ENCODE measurements around the gene IL17B.
"Not testable (repeated sequence)": the region's sequence is repeated elsewhere in the genome, so short reads cannot be mapped to it uniquely, and the experiment has no call there.

Gene IL17B

DNA sequence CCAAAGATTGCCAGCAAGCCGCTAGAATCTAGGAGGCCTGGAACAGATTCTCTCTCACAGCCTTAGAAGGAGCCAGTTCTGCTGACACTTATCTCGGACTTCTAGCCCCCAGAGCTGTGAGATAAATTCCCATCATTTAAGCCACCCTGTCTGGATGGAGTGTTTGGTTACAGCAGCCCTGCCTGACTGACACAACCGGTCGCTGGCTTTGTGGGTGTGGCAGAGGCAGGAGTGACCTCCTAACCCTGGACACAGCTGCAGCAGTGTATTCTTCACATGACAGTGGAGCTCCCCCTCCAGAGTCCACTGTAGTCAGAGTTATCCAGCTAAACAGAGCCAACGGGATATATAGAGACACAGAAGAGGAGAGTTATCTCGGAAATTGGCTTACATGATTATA, 21.2 kb upstream of the IL17B start:
- no peak overlapping the region for H3K4me3 Mint-ChIP-seq
- no peak overlapping the region for H3K27ac Mint-ChIP-seq
- H3K9me3 Mint-ChIP-seq: no peaks in the 10 kb centered on the region
- DNase-seq: no peak
- peaks cover 22% of the 10 kb centered on the region for H3K27me3 Mint-ChIP-seq
- no peaks in the 10 kb centered on the region for H3K36me3 Mint-ChIP-seq
- CTCF ChIA-PET: interaction anchor here (0.6 to 1.5 kb wide), 6 partner anchors 10 to 224 kb away, joined by 3 to 5 read pairs (median 3); no protein-coding TSS in a partner anchor
- H3K4me1 Mint-ChIP-seq: no peaks in the 10 kb centered on the region

DNA sequence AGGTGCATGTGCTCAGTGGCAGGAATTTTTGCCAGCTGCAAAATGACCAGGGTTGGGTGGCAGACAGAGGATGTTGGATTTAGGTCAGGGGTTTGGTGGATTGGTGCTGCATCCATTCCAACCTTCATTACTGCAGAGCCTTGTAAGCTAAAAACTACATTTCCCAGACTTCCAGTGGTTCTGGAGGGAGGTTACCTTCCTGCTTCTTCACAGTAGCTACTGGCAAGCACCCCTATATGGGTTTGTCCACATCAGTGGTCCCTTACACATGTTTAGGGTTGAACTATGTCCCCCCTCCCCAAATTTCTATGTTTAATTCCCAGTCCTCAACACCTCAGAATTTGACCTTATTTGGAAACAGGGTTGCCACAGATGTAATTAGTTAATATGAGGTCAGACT, 20.7 kb upstream of the IL17B start:
- no peak overlapping the region for H3K4me3 Mint-ChIP-seq
- CTCF ChIA-PET: no interaction called here
- H3K27ac Mint-ChIP-seq: no peak overlapping the region
- no peak for DNase-seq
- H3K27me3 Mint-ChIP-seq: peaks cover 19% of the 10 kb centered on the region
- H3K4me1 Mint-ChIP-seq: no peaks in the 10 kb centered on the region
- no peaks in the 10 kb centered on the region for H3K36me3 Mint-ChIP-seq
- no peaks in the 10 kb centered on the region for H3K9me3 Mint-ChIP-seq

DNA sequence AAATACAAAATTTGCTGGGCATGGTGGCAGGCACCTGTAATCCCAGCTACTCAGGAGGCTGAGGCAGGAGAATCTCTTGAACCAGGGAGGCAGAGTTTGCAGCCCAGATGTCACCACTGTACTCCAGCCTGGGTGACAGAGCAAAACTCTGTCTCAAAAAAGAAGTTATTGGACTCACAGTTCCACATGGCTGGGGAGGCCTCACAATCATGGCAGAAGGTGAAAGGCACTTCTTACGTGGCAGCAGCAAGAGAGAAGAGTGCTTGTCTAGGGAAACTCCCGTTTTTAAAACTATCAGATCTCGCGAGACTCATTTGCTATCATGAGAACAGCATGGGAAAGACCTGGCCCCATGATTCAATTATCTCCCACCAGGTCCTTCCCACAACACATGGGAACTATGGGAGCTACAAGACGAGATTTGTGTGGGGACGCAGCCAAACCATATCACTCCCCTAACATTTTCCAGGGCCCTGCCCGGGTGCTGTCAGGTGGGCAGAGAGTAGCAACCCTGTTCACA, 19.7 kb upstream of the IL17B start:
- CTCF ChIA-PET: interaction anchor here (0.7 kb wide), 1 partner anchor 43 kb away, joined by 3 read pairs; no protein-coding TSS in a partner anchor
- H3K36me3 Mint-ChIP-seq, H3K4me1 Mint-ChIP-seq, H3K27ac Mint-ChIP-seq, H3K4me3 Mint-ChIP-seq, H3K9me3 Mint-ChIP-seq, DNase-seq: not testable (repeated sequence)
- peaks cover 15% of the 10 kb centered on the region for H3K27me3 Mint-ChIP-seq

DNA sequence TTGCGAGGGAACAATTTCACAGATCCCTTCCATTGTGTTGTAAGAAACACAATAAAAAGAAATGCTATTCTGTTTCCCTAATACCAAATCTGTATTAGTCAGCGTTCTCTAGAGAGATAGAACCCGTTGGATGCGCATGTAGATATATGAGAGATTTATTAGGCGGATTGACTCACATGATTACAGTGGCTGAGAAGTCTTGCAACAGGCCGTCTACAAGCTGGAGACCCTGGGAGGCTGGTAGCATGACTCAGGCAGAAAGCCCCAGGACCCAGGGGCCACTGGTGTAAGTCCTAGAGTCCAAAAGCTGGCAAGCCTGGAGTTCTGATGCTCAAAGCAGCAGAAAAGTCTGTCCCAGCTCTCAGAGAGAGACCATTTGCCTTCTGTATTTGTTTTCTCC, 18.4 kb upstream of the IL17B start:
- H3K27ac Mint-ChIP-seq: no peak overlapping the region
- CTCF ChIA-PET: interaction anchor here (0.9 kb wide), 1 partner anchor 208 kb away, joined by 3 read pairs; no protein-coding TSS in a partner anchor

DNA sequence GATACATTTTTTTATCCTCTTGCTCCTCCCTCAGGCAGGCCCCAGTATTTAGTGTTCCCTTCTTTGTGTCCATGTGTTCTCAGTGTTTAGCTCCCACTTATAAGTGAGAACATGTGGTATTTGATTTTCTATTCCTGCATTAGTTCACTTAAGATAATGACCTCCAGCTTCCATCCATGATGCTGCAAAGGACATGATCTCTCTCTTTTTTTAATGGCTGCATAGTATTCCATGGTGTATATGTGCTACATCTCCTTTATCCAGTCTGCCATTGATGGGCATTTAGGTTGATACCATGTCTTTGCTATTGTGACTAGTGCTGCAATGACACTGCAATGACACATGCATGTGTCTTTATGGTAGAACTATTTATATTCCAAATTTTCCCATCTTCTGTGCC, 15.9 kb upstream of the IL17B start:
- H3K36me3 Mint-ChIP-seq, H3K4me3 Mint-ChIP-seq, H3K4me1 Mint-ChIP-seq, DNase-seq, CTCF ChIA-PET, H3K27me3 Mint-ChIP-seq, H3K27ac Mint-ChIP-seq, H3K9me3 Mint-ChIP-seq: not testable (repeated sequence)

More for the DNA sequence above, 18.4 kb upstream of the IL17B start:
- H3K4me1 Mint-ChIP-seq: no peaks in the 10 kb centered on the region
- H3K4me3 Mint-ChIP-seq: no peak overlapping the region
- no peaks in the 10 kb centered on the region for H3K9me3 Mint-ChIP-seq
- H3K27me3 Mint-ChIP-seq: peaks cover 10% of the 10 kb centered on the region
- no peak for DNase-seq
- H3K36me3 Mint-ChIP-seq: no peaks in the 10 kb centered on the region

DNA sequence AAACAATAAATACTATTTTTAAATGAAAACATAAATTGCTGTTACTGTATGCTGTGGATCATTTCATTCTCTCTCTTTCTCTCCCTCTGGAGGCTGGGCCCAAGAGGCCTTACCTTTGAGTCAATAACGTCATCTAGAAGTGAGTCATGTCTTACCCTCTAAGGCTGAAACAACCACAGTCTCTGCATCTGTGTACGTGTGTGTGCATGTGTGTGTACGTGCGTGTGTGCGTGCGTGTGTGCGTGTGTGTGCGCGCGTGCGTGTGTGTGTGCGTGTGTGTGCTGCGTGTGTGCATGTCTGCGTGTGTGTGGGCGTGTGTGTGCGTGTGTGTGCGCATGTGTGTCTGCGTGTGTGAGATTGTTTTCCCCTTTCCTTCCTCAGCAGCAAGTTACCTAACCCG, 13.6 kb upstream of the IL17B start:
- Mint-ChIP-seq H3K27me3 (peaks cover 3% of the 10 kb centered on the region), H3K4me3 (no peak overlapping the region), H3K36me3 (no peaks in the 10 kb centered on the region), H3K9me3 (no peaks in the 10 kb centered on the region), H3K27ac (no peak overlapping the region), H3K4me1 (no peaks in the 10 kb centered on the region)
- DNase-seq: no peak
- CTCF ChIA-PET: interaction anchor here (0.6 kb wide), 1 partner anchor 8 kb away, joined by 3 read pairs; no protein-coding TSS in a partner anchor

DNA sequence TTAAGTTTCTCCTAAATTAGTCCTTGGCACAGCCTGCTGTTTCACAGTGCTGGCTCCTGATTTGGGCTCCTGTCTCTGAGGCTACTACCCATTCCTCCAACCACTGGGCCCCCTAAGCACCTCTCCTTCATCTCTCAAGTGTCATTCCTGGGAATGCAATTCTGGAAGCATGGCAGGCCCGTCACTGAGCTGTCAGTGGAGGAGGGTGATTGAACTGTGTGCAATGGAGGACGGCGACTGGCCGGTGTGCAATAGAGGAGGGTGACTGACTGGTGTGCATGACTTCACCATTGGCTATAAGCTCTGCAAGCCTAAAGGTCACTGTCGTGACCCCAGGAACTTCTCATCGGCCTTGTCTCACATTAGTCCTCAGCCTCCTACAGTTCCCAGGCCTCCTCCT, 12.4 kb upstream of the IL17B start:
- Mint-ChIP-seq H3K4me1 (no peaks in the 10 kb centered on the region), H3K4me3 (no peak overlapping the region), H3K27ac (no peak overlapping the region), H3K9me3 (no peaks in the 10 kb centered on the region), H3K27me3 (peaks cover 8% of the 10 kb centered on the region), H3K36me3 (no peaks in the 10 kb centered on the region)
- CTCF ChIA-PET: interaction anchor here (1.5 kb wide), 1 partner anchor 10 kb away, joined by 9 read pairs; no protein-coding TSS in a partner anchor
- DNase-seq: no peak

DNA sequence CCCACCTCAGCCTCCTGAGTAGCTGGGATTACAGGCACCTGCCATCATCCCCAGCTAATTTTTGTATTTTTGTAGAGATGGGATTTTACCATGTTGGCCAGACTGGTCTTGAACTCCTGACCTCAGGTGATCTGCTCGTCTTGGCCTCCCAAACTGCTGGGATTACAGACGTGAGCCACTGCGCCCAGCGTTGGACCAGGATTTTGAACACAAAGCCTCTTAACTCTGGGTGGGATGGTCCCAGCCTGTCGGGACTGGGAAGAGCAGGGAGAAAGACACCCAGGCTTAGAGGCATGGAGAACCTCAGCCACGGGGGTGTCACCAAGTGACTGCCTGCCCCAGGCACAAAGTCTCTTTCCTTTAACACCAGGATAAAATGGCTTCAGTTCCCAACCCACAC, 12.0 kb upstream of the IL17B start:
- DNase-seq, H3K27me3 Mint-ChIP-seq, H3K4me1 Mint-ChIP-seq, H3K27ac Mint-ChIP-seq, H3K9me3 Mint-ChIP-seq, H3K4me3 Mint-ChIP-seq, H3K36me3 Mint-ChIP-seq: not testable (repeated sequence)
- CTCF ChIA-PET: interaction anchor here (0.9 to 1.5 kb wide), 2 partner anchors 9 to 10 kb away, joined by 3 to 9 read pairs; no protein-coding TSS in a partner anchor

DNA sequence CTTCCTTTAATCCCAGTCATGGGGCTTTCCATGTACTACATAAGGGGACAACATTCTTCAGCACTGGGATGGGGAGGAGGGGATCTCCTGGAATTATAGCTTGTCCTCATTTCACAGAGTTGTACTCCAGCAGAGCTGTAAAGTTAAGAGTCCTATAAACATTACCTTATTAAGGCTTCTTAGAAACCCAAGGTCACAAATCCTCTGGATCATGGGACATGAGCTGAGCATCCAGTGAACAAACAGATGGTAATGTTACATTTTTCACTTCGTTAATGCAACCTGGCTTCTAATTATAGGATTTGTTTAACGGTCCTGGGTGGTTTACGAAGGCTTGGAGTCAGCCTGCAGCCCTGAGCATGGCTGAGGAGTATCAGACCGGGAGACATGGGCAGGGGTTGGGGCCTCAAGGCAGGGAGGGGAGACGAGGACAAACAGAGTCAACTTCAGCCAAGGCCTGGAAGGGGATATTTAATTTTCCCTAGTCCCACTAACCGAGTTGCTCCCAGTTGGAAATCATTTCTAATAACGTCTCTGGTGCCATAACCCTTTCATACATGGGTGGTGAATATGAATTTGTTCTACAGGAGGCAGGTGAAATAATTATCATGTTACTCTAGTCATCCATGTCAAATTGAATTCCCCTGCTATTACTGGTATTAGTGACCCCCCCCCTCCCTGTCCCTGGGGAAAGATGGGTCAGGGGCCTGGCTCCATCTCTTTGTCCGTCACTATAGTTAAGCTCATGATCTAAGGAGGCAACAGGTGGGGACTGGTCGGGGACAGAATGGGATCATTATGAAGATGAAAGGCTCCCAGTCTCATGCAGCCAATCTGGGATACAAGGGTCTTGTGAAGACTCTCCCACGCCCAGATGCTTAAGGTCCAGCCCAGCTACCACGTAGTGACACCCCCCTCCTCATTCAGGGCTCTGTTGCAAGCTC, 10.7 kb upstream of the IL17B start:
- CTCF ChIA-PET: interaction anchor here (0.9 to 1.5 kb wide), 3 partner anchors 8 to 228 kb away, joined by 3 to 9 read pairs (median 3); no protein-coding TSS in a partner anchor

DNA sequence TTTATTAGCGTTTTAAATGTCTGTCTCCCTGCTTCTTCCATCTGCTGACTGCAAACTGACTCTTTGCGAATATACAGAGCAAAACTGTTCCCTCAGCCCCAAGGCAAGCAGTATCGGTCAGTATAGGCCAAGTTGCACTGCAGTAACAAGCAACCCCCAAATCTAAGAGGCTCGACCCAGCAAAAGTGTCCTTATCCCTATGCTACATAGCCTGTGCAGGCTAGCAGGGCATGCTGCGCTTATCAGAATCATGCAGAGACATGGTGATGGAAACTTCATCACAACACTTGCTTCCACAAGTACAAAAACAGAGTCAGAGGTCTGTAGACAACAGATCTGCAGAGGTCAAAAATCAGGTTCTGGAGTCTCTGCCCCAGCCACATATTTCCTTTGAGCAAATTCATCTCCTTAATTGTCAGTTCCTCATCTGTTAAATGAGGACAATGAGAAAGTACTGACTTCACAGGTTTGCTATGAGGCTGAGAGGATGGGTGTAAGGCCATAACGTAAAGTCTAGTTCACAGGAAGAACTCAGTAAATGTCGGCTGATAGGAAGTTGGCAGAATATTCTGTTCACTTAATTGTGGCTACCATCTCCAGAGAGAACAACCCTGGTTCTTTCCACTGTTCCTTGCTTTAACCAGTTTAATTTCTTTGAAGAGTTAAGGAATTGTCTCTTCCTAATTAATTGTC, 9.6 kb upstream of the IL17B start:
- no peak overlapping the region for H3K4me3 Mint-ChIP-seq
- DNase-seq: no peak
- CTCF ChIA-PET: interaction anchor here (1.4 to 1.5 kb wide), 2 partner anchors 40 to 44 kb away, joined by 3 to 5 read pairs; no protein-coding TSS in a partner anchor
- H3K27me3 Mint-ChIP-seq: peaks cover 8% of the 10 kb centered on the region
- no peaks in the 10 kb centered on the region for H3K36me3 Mint-ChIP-seq
- no peak overlapping the region for H3K27ac Mint-ChIP-seq
- no peaks in the 10 kb centered on the region for H3K9me3 Mint-ChIP-seq
- H3K4me1 Mint-ChIP-seq: no peaks in the 10 kb centered on the region

More for the DNA sequence above, 10.7 kb upstream of the IL17B start:
- no peak overlapping the region for H3K4me3 Mint-ChIP-seq
- H3K4me1 Mint-ChIP-seq: no peaks in the 10 kb centered on the region
- peaks cover 8% of the 10 kb centered on the region for H3K27me3 Mint-ChIP-seq
- H3K36me3 Mint-ChIP-seq: no peaks in the 10 kb centered on the region
- DNase-seq: no peak
- no peak overlapping the region for H3K27ac Mint-ChIP-seq
- no peaks in the 10 kb centered on the region for H3K9me3 Mint-ChIP-seq

DNA sequence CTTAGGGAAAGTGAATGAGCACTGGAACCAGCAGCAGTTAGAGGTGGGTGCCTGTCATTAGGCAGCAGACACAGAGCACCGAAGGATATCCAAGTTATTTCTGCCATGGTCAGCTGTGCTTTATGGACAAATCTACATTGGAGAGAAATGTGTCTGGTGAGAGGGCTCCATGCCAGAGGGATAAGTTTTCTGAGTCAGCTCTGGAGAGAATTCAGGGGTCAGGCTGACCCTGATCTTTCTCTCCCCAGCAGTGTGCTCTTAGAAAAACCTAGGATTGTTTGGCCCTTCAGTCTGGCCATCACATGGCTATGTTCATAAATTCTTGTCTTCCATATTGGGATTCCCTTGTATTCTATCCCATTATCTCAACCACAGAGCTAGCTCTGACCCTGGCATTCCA, 8.9 kb upstream of the IL17B start:
- no peak for DNase-seq
- Mint-ChIP-seq H3K27ac (no peak overlapping the region), H3K4me1 (no peaks in the 10 kb centered on the region), H3K4me3 (no peak overlapping the region), H3K9me3 (no peaks in the 10 kb centered on the region), H3K27me3 (peaks cover 8% of the 10 kb centered on the region), H3K36me3 (no peaks in the 10 kb centered on the region)
- CTCF ChIA-PET: interaction anchor here (1.1 to 1.5 kb wide), 3 partner anchors 40 to 53 kb away, joined by 3 to 5 read pairs (median 3); no protein-coding TSS in a partner anchor

DNA sequence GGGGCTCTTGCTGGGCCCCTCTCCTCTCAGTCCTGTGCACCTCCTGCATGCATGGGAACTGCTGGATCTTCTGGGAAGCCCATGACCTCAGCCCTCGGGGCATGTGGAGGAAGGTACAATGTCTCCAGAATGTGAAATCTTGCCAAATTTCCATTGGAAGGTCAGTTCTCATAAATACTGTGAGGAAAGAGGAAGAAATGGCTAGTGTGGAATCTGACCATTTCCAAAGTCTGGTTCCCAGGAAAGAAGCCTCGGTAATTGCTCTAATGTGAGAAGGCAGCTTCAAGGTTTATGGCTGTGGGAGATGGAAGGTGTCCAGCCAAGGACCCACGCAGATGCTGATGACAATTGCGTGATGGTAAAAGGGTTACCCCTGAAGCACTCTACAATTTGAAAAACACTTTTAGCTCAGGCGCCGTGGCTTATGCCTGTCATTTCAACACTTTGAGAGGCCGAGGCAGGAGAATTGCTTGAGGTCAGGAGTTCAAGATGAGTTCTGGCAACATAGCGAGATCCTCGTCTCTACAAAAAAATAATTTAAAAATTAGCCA, 8.1 kb upstream of the IL17B start:
- no peak for DNase-seq
- Mint-ChIP-seq H3K9me3 (no peaks in the 10 kb centered on the region), H3K27me3 (peaks cover 8% of the 10 kb centered on the region), H3K27ac (no peak overlapping the region), H3K36me3 (no peaks in the 10 kb centered on the region), H3K4me3 (no peak overlapping the region), H3K4me1 (no peaks in the 10 kb centered on the region)
- CTCF ChIA-PET: interaction anchor here (0.7 to 8.4 kb wide), 8 partner anchors 16 to 441 kb away, joined by 3 to 60 read pairs (median 5); no protein-coding TSS in a partner anchor

DNA sequence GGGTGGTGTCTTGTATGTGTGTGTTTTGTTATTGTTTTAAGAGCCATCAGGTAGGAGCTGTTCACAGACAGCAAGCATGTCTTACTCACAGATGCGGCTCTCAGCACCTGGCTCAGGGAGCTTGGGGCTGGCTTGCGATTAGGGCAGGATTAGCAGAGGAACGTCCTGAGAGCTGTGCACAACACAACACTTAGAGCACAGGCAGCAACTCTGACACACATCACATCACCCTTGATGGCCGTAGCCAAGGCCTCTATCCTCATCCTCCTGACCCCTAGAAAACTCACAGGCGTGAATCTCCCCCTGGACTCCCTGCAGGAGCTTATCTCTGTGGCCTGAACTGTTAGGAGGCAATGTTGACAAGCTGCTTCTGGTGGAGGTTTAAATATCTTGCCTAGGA, 7.1 kb upstream of the IL17B start:
- no peaks in the 10 kb centered on the region for H3K4me1 Mint-ChIP-seq
- CTCF ChIA-PET: interaction anchor here (0.8 to 8.4 kb wide), 7 partner anchors 13 to 179 kb away, joined by 3 to 60 read pairs (median 4); no protein-coding TSS in a partner anchor
- no peaks in the 10 kb centered on the region for H3K36me3 Mint-ChIP-seq
- DNase-seq: no peak
- no peak overlapping the region for H3K27ac Mint-ChIP-seq
- no peak overlapping the region for H3K4me3 Mint-ChIP-seq
- no peaks in the 10 kb centered on the region for H3K9me3 Mint-ChIP-seq
- H3K27me3 Mint-ChIP-seq: peaks cover 11% of the 10 kb centered on the region

DNA sequence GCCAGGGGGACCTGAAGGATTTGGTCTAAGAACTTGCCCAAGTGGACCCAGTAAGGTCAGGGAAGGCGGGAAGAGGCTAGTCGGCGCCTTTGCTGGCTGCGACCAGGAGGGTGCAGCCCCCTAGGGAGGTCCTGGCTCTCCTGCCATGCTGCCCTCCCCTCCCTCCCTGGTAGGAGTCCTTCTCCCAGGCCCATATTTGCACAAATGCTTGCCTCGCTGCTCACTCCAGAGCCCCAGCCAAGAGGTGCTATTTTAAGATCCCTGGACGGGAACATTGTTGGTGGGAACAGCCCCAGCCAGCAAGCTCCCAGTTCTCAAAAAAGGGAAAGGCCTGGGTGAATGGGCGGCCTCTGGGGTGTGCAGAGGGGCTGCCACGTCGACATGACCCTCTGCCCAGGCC, 4.3 kb upstream of the IL17B start:
- H3K27ac Mint-ChIP-seq: no peak overlapping the region
- peaks cover 14% of the 10 kb centered on the region for H3K27me3 Mint-ChIP-seq
- H3K9me3 Mint-ChIP-seq: no peaks in the 10 kb centered on the region
- no peak overlapping the region for H3K4me3 Mint-ChIP-seq
- DNase-seq: no peak
- CTCF ChIA-PET: interaction anchor here (1.6 to 8.4 kb wide), 6 partner anchors 12 to 182 kb away, joined by 3 to 95 read pairs (median 34); no protein-coding TSS in a partner anchor
- H3K36me3 Mint-ChIP-seq: no peaks in the 10 kb centered on the region
- no peaks in the 10 kb centered on the region for H3K4me1 Mint-ChIP-seq

Data from activated naive CD4-positive, alpha-beta T cell treated with anti-CD3 and anti-CD28 coated beads, Interleukin-2, amount 10 ng/mL, durations not matched to agents 7 days and 5 days (primary cell).